ENCODE measurements around the gene CUL7.
A peak's percentile ranks its signal among the peaks of the same experiment; 100 is the strongest.

CUL7 gene

DNA sequence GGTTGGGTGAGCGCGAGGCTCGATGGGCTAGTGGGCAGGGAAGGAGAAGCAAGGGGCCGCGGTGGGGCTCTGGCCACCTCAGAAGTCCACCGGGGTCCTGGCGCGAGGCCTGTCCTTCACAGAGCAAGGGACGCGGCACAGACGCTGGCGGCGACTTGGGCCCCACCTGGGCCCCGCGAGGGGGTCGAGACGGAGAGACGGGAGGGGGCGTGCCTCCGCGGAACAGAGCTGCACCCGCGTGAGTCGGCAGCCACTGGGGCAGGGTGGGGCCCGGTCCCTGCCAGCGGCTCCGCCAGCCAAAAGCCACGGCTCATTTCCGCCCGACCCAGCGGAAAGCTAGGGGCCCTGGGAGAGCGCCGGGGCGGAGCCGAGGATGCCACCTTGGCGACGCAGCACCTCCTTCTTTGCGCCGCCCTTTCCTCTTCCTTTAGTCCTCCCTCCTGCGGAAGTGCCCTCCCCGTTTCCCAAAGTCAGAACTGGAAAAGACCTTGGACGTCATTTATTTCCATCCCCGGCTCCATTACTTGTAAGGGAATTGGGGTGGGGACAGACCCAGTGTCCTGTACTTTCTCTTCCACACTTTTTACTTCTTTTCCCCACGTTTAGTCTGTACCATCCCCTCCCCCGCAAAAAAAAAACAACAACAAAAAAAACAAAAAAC lies at the start of gene CUL7:
Gene CUL7 (minus strand): TSS at position 307 of the 661 bp plus-strand sequence. CDS start 1,063 bp downstream, outside the sequence.
- DNase-seq (peak; percentile 82), ATAC-seq (replicated peaks) (peak; percentile 98 to 99)
- H3K4me1 Mint-ChIP-seq: peaks cover 45 to 62% of the 10 kb centered on the region in 2 donors
- H3K27ac Mint-ChIP-seq: peak within 1 kb of the TSS; percentile 95
- H3K27me3 Mint-ChIP-seq: no peaks in the 10 kb centered on the region
- no peaks in the 10 kb centered on the region for H3K9me3 Mint-ChIP-seq
- peak within 1 kb of the TSS; percentile 96 to 100 for H3K4me3 Mint-ChIP-seq
- peaks cover 41 to 72% of the 10 kb centered on the region in 2 donors for H3K36me3 Mint-ChIP-seq

DNA sequence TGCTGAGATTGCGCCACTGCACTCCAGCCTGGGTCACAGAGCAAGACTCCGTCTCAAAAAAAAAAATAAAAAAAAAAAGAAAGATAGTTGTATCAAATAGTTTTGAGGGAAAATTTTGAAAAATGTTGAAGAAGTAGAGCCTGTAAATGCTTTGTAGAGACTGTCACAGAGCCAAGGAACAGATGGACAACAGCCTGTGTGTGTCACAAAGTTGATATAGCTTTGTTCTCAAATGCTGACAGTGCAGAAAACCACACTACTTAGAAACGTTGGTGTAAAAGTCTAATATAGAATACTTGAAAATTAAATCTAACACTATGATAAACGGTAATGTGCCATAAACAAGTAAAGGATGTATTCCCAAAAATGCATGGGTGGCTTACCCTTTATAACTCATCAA lies 47.8 kb upstream of the CUL7 start:
- DNase-seq (no peak), ATAC-seq (replicated peaks) (no peak)

DNA sequence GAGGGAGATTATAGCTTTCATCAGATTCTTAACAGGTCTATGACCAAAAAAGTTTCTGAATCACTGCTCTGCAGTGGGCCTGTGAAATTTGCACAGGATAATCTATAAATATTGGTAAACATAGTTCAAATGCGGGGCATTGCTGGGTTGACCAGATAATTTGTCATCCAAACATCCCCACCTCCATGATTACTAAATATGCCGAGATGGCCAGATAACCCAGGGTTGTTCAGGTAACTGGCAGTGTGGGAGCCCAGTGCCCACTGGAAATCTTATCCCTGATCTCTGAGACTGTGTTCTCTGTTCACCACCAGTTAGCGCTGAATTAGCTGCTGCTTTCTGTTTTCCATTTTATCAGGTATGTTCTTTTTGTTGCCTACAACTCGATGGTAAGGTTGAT lies 43.9 kb upstream of the CUL7 start:
- ATAC-seq (replicated peaks) (no peak), DNase-seq (no peak)
- Mint-ChIP-seq H3K4me1 (peaks cover 5 to 11% of the 10 kb centered on the region in 2 donors), H3K36me3 (no peaks in the 10 kb centered on the region), H3K4me3 (no peak overlapping the region), H3K27ac (no peak overlapping the region), H3K9me3 (no peaks in the 10 kb centered on the region), H3K27me3 (no peaks in the 10 kb centered on the region)

More for the DNA sequence above, 47.8 kb upstream of the CUL7 start:
- Mint-ChIP-seq H3K27ac (no peak overlapping the region), H3K9me3 (no peaks in the 10 kb centered on the region), H3K4me3 (no peak overlapping the region), H3K36me3 (no peaks in the 10 kb centered on the region), H3K27me3 (no peaks in the 10 kb centered on the region), H3K4me1 (peaks cover 0 to 1% of the 10 kb centered on the region in 2 donors)

DNA sequence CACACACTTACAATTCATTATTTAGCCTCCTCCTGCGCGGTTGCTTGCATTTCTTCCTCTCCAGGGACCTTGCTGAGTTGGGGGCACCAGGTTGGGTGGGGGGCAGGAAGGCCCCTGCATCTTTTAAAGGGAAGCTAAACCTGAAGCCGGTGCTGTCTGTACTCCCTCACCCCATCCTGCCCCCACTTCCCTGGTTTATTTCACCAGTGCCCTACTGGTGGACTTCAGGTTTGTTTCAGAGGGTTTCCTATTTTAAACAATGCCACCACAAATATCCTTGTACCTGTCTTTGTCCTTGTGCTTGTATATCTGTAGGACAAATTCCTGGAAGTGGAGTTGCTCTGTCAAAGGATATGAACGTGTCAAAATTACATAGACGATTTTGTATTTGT lies 43.4 kb upstream of the CUL7 start:
- Mint-ChIP-seq H3K36me3 (no peaks in the 10 kb centered on the region), H3K4me3 (no peak overlapping the region), H3K27me3 (no peaks in the 10 kb centered on the region), H3K27ac (no peak overlapping the region), H3K9me3 (no peaks in the 10 kb centered on the region), H3K4me1 (peaks cover 5 to 11% of the 10 kb centered on the region in 2 donors)
- DNase-seq: no peak
- ATAC-seq (replicated peaks): no peak

DNA sequence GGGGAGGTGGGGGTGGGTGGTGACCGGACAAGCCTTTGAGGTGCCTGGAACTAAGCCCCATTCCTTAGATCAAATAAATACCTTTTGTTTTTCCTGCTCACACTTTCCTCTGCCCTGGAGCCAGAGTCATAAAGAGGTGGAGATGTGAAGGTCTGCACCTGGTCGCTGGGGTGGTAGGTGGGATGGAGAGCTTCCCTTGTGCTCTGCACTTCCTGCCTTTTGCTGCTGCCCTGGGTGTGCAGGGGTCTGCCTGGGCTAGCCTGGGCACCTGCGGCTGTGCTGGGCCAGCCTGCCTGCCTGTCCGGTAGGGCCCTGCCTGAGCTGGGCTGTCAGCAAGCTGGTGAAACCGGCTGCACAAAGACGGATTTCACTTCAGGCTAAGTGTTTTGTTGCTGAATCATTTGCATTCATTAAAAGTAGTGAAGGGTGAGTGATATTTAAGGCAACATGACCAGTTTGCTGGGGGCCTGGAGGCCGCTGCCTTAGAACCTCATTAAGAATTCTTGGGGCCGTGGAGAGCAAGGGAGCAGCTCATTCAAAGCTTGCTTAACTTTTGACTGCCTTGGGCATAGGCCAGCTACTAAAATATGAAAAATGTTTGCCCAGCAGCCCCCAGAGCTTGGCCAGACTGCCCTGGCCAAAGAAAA lies 42.9 kb upstream of the CUL7 start:
- ATAC-seq (replicated peaks): no peak
- peaks cover 5 to 11% of the 10 kb centered on the region in 2 donors for H3K4me1 Mint-ChIP-seq
- no peaks in the 10 kb centered on the region for H3K27me3 Mint-ChIP-seq
- H3K27ac Mint-ChIP-seq: no peak overlapping the region
- no peak for DNase-seq
- no peaks in the 10 kb centered on the region for H3K9me3 Mint-ChIP-seq
- no peaks in the 10 kb centered on the region for H3K36me3 Mint-ChIP-seq
- no peak overlapping the region for H3K4me3 Mint-ChIP-seq

DNA sequence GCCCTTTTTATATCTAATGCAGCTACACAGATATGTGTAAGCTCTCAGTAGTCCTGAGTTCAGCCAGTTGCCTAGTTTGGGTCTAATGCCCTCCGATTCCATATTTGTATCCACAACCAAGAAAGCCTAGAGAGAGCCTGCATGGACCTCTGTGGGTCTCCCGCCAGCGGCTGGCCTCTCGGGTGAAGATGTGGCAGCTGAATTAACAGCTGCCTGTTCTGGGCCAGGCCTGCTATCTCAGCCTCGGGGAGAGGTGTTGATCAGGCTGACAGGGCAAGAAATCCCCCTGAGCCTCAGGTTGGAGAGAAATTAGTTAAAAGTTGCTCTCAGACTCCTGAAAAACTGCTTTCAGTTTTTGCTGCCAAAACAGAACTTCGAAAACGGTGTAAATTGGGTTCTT lies 42.3 kb upstream of the CUL7 start:
- no peak for DNase-seq
- Mint-ChIP-seq H3K4me3 (no peak overlapping the region), H3K27ac (peak overlapping the region; percentile 17), H3K4me1 (peaks cover 5 to 11% of the 10 kb centered on the region in 2 donors), H3K9me3 (no peaks in the 10 kb centered on the region), H3K27me3 (no peaks in the 10 kb centered on the region), H3K36me3 (no peaks in the 10 kb centered on the region)
- ATAC-seq (replicated peaks): no peak

DNA sequence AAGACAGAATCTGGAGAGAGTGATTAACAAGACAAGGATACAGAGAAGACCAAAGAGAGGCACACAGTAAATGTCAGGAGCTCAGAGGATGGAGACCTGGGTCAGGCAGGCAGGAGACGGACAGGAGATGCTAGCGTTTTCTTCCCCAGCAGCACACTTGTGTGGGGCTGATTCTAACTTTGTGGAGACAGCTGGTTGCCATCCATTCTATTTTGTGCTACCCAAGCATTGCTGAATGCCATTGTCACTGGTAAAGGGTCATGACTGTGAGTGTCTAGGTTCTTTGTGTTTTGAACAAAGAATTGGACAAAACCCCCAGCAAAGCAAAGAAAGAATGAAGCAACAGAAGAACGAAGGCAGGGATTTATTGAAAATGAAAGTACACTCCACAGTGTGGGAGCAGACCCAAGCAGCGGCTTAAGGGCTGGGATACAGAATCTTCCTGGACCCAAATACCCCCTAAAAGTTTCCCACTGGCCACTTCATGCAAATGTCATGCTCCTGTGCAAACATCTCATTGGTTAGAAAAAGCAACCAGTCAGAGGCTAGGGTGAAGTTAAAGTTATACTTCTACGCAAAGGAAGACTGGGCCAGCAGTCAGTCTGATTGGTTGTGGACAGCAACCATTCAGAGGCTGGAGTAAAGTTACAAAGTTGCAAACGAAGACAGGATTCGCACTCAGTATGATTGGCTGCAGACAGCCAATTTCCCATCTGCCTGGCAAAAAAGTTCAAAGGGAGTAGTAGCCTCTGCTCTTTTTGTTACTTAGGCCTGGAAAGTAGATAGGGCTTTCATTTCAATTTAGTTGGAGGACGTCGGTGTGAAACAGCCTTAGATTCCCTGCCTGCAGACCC lies 40.0 kb upstream of the CUL7 start:
- no peak overlapping the region for H3K4me3 Mint-ChIP-seq
- peaks cover 5 to 11% of the 10 kb centered on the region in 2 donors for H3K4me1 Mint-ChIP-seq
- H3K27ac Mint-ChIP-seq: peak overlapping the region; percentile 4
- no peak for ATAC-seq (replicated peaks)
- no peaks in the 10 kb centered on the region for H3K36me3 Mint-ChIP-seq
- H3K9me3 Mint-ChIP-seq: no peaks in the 10 kb centered on the region
- no peak for DNase-seq
- no peaks in the 10 kb centered on the region for H3K27me3 Mint-ChIP-seq

DNA sequence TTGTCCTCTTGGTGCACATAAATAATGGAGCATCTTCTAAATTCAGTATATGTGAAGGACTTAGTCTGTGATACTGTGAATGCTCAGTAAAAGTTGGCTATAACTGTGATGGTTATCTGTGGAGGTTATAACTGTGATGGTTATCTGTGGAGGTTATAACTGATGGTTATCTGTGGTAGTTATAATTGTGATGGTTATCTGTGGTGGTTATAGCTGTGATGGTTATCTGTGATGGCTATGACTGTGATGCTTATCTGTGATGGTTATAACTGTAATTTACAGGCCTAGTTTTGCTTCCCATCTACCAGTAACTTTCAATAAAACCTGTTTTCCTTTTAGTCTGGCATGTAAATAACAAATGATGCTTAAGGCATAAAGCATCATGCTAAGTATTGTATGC lies 39.0 kb upstream of the CUL7 start:
- Mint-ChIP-seq H3K27me3 (no peaks in the 10 kb centered on the region), H3K27ac (no peak overlapping the region), H3K4me3 (no peak overlapping the region), H3K36me3 (no peaks in the 10 kb centered on the region), H3K9me3 (no peaks in the 10 kb centered on the region), H3K4me1 (peaks cover 5 to 11% of the 10 kb centered on the region in 2 donors)
- no peak for DNase-seq
- no peak for ATAC-seq (replicated peaks)

DNA sequence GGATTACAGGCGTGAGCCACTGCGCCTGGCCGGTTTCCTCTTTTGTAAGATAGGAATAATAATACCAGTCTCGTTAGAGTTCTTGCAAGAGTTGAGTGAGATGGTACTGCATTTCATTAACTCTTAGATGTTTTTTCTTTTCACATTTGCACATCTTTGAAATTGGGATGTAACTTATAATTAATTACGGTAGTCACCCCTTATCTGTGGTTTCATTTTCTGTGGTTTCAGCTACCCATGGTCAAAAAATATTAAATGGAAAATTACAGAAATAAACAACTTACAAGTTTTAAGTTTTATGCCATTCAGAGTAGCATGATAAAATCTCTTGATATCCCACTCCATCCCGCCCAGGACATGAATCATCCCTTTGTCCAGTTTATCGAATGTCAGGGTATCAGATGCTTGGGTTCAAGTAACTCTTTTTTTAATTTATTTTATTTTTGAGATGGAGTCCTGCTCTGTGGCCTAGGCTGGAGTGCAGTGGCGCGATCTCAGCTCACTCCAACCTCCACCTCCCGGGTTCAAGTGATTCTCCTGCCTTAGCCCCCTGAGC lies 37.9 kb upstream of the CUL7 start:
- DNase-seq: no peak
- Mint-ChIP-seq H3K27ac (no peak overlapping the region), H3K36me3 (no peaks in the 10 kb centered on the region), H3K4me3 (no peak overlapping the region), H3K4me1 (peaks cover 3 to 11% of the 10 kb centered on the region in 2 donors), H3K27me3 (no peaks in the 10 kb centered on the region), H3K9me3 (no peaks in the 10 kb centered on the region)
- no peak for ATAC-seq (replicated peaks)

DNA sequence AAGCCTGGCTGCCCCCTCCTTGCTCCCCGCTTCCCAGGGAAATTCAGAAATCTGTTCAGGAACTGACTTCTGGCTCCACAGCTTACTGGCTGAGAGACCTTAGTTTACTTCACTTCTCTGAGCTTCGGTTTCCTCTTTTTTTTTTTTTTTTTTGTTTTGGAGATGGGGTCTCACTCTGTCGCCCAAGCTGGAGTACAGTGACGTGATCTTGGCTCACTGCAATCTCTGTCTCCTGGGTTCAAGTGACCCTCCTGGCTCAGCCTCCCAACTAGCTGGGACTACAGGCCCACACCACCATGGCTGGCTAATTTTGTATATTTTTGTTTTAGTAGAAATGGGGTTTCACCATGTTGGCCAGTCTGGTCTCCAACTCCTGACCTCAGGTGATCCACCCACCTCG lies 37.4 kb upstream of the CUL7 start:
- Mint-ChIP-seq H3K36me3 (no peaks in the 10 kb centered on the region), H3K27ac (no peak overlapping the region)

DNA sequence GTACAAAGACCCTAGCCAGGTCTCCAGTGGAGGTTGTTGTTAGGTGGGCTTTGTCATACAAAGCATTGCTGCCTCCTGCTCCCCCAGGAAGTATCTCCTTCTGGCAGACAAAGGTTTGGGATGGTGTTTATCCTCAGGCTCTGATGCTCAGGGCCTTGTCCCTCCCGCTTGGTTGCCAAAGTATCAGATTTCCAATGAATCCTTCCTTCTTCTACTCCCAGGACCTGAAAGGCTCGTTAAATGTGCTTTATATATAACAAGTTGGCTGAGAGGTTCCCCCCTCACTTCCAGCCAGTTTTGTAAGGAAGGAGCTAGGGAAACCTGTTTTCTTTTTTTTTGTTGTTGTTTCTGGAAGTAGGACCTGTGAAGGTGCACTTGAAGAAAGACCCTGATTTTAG lies 36.9 kb upstream of the CUL7 start:
- ATAC-seq (replicated peaks) (no peak), DNase-seq (no peak)
- H3K4me1 Mint-ChIP-seq: peaks cover 10 to 19% of the 10 kb centered on the region in 2 donors
- no peaks in the 10 kb centered on the region for H3K27me3 Mint-ChIP-seq
- no peaks in the 10 kb centered on the region for H3K9me3 Mint-ChIP-seq
- no peak overlapping the region for H3K4me3 Mint-ChIP-seq
- no peak overlapping the region for H3K27ac Mint-ChIP-seq
- no peaks in the 10 kb centered on the region for H3K36me3 Mint-ChIP-seq

More for the DNA sequence above, 37.4 kb upstream of the CUL7 start:
- no peak for ATAC-seq (replicated peaks)
- DNase-seq: no peak
- no peaks in the 10 kb centered on the region for H3K9me3 Mint-ChIP-seq
- H3K4me1 Mint-ChIP-seq: peaks cover 8 to 16% of the 10 kb centered on the region in 2 donors
- H3K27me3 Mint-ChIP-seq: no peaks in the 10 kb centered on the region
- H3K4me3 Mint-ChIP-seq: no peak overlapping the region

DNA sequence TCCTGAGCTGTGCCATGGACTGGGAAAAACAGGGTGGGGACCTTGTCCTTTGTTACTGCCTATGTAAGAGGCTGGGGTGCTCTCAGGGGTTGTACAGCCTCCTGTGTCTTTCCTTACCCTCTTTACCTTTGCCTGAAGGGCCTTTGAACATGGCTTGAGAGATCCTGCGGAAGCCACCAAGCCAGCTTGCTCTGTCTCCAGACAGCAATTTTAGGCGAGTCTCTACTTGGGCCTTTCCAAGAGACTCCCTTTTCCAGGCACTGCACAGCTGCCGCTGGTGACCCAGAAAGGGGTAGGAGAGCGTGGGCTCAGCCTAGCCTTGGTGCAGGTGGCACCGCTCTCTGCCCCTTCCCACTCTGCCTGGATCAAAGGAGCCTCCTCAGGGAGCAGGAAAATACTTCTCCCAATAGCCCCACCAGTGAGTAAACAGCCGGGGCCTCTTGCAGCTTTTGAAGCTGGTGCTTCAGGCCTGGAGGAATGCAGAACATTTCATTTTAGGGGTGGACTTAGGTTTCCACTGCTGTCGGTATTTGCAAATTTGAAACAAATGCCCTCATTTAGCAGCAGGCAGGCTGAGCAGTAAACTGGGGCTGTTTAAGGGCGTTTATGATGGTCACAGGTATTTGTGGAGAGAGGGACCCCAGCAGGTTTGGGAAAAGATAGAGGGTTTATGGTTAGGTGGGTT lies 36.4 kb upstream of the CUL7 start:
- DNase-seq (no peak), ATAC-seq (replicated peaks) (no peak)
- H3K4me3 Mint-ChIP-seq: no peak overlapping the region
- no peaks in the 10 kb centered on the region for H3K27me3 Mint-ChIP-seq
- no peaks in the 10 kb centered on the region for H3K9me3 Mint-ChIP-seq
- peaks cover 10 to 19% of the 10 kb centered on the region in 2 donors for H3K4me1 Mint-ChIP-seq
- no peaks in the 10 kb centered on the region for H3K36me3 Mint-ChIP-seq
- no peak overlapping the region for H3K27ac Mint-ChIP-seq

DNA sequence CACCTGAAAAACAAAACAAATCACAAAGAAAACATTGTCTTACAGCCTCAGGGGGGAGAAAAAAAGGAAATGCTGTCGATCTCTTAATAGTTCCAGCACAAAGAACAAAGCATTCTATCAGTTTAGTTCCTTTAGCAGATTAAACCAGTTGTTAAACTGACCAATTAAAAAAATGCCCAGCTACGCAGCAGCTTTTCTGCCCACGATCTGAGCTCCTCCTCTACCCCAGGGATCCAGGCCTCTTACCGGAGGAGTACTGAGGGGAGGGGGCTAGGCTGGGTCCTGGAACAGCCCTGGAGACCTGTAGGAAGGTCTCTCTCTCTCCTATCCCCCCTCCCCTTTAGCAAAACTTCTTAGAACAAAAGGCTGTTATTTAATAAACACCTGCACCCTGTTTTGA lies 35.8 kb upstream of the CUL7 start:
- Mint-ChIP-seq H3K9me3 (no peaks in the 10 kb centered on the region), H3K4me1 (peaks cover 10 to 19% of the 10 kb centered on the region in 2 donors), H3K27me3 (peaks cover 0 to 2% of the 10 kb centered on the region in 2 donors), H3K27ac (no peak overlapping the region), H3K4me3 (no peak overlapping the region), H3K36me3 (no peaks in the 10 kb centered on the region)
- ATAC-seq (replicated peaks): no peak
- no peak for DNase-seq

DNA sequence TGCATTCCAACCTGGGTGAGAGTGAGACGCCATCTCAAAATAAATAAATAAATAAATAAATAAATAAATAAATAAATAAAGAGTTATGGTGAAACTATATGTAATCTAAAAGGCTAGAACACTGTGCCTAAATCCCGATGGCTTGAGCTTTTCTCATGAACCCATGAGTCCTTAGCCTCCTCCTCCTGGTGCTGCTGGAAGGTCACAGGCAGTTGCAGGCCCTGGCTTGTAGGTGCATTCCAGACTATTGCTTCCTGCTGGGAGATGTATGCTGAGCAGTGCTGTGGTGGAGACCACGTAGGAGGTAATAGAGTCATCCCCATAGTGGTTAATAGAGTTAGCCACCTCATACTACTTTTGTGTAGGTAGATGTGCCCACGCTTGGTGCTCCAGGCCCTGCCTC lies 35.0 kb upstream of the CUL7 start:
- H3K27ac Mint-ChIP-seq: no peak overlapping the region

More for the DNA sequence above, 35.0 kb upstream of the CUL7 start:
- ATAC-seq (replicated peaks) (peak in 1 of 2 donors; percentile 40), DNase-seq (no peak)
- Mint-ChIP-seq H3K4me1 (peaks cover 10 to 14% of the 10 kb centered on the region in 2 donors), H3K36me3 (no peaks in the 10 kb centered on the region), H3K9me3 (no peaks in the 10 kb centered on the region), H3K27me3 (peaks cover 0 to 5% of the 10 kb centered on the region in 2 donors), H3K4me3 (no peak overlapping the region)

All from stimulated activated naive B cell treated with anti-CD40 and anti-IgM and Interleukin-4, amounts not matched to agents 10 μg/mL and 1 μg/mL and 100 μg/mL, for 72 hours (primary cell).